WERI-Rb-1 (cell line): ENCODE measurements around the gene RIN3.

Source experiments
- DNase-seq: peaks from one replicate; pipeline ENCODE4 v3.0.0-alpha.2; 2020
- H3K27ac ChIP-seq: fragments of 250-450 bp; sonication (Bioruptor Pico); 2 replicates; pipeline ENCODE4 v1.5.1; 2020; ENCODE audit warnings: mild to moderate bottlenecking, moderate library complexity
- H3K27me3 ChIP-seq: fragments of 250-450 bp; sonication (Bioruptor Pico); 2 replicates; pipeline ENCODE4 v1.5.1; 2021; ENCODE audit warnings: mild to moderate bottlenecking, low read depth, moderate library complexity; ENCODE audit not compliant: insufficient read depth, severe bottlenecking
- H3K36me3 ChIP-seq: fragments of 250-450 bp; sonication (Bioruptor Pico); 2 replicates; pipeline ENCODE4 v1.5.1; 2020; ENCODE audit warnings: mild to moderate bottlenecking, moderate library complexity
- H3K4me3 ChIP-seq: 2 replicates; pipeline ENCODE4 v1.5.1; 2011; ENCODE audit warnings: low read depth, mild to moderate bottlenecking, control low read depth, low read length
- H3K9me3 ChIP-seq: fragments of 250-450 bp; sonication (Bioruptor Pico); 2 replicates; pipeline ENCODE4 v1.5.1; 2021; ENCODE audit warnings: mild to moderate bottlenecking, moderate library complexity; ENCODE audit not compliant: severe bottlenecking
- TF ChIP-seq, protein P1 (sequence below): IDR thresholded peaks from 2 replicates; pipeline ENCODE4 v1.5.1; 2011; ENCODE audit warnings: low read depth, mild to moderate bottlenecking, control low read depth, inconsistent platforms, low read length

RIN3 gene

GRCh38 chr14:92735344-92735743 lies 221.8 kb downstream of the RIN3 start:
- no peak for DNase-seq
- no peak overlapping the region for H3K4me3 ChIP-seq
- no peaks in the 10 kb centered on the region for H3K27me3 ChIP-seq
- H3K9me3 ChIP-seq, result peaks cover 9% of the 10 kb centered on the region
- TF ChIP-seq, protein P1, sequence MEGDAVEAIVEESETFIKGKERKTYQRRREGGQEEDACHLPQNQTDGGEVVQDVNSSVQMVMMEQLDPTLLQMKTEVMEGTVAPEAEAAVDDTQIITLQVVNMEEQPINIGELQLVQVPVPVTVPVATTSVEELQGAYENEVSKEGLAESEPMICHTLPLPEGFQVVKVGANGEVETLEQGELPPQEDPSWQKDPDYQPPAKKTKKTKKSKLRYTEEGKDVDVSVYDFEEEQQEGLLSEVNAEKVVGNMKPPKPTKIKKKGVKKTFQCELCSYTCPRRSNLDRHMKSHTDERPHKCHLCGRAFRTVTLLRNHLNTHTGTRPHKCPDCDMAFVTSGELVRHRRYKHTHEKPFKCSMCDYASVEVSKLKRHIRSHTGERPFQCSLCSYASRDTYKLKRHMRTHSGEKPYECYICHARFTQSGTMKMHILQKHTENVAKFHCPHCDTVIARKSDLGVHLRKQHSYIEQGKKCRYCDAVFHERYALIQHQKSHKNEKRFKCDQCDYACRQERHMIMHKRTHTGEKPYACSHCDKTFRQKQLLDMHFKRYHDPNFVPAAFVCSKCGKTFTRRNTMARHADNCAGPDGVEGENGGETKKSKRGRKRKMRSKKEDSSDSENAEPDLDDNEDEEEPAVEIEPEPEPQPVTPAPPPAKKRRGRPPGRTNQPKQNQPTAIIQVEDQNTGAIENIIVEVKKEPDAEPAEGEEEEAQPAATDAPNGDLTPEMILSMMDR, result no peak
- H3K36me3 ChIP-seq, result peaks cover 20% of the 10 kb centered on the region
- no peak overlapping the region for H3K27ac ChIP-seq

GRCh38 chr14:92737206-92737605 lies 223.6 kb downstream of the RIN3 start:
- no peaks in the 10 kb centered on the region for H3K27me3 ChIP-seq
- TF ChIP-seq, protein P1, result no peak
- no peaks in the 10 kb centered on the region for H3K9me3 ChIP-seq
- peaks cover 12% of the 10 kb centered on the region for H3K36me3 ChIP-seq
- no peak overlapping the region for H3K4me3 ChIP-seq
- DNase-seq, result no peak
- H3K27ac ChIP-seq, result no peak overlapping the region

DNA sequence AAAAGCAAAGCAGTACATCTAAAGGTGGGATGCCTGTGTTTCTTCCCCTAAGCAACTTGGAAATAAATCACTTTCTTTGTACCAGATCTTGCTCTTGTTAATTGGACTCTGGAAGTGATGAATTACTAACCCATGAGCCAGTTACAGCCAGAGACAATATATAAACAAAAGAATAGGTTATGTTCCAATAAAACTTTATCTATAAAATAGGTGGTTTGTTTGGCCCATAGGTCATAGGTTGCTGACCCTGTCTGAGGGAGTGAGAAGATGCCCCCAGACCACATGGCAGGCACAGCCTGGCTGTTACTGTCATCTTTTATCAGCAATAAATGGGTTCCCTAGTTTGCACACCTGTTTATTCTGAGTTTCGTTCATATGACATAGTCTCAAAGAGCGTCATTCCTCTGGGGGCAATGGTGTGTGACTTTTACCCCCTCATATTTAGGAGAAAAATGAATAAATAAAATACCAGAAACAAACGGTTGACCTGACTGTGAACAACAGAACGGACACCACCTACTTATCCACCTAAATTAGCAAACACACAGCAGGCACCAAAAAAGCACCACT lies 224.1 kb downstream of the RIN3 start:
- H3K36me3 ChIP-seq, result peaks cover 9% of the 10 kb centered on the region
- H3K9me3 ChIP-seq, result no peaks in the 10 kb centered on the region
- DNase-seq, result no peak
- no peak overlapping the region for H3K27ac ChIP-seq
- H3K27me3 ChIP-seq, result no peaks in the 10 kb centered on the region
- TF ChIP-seq, protein P1, result no peak
- H3K4me3 ChIP-seq, result no peak overlapping the region
